Measurements from ENCODE around the gene ZNF275.

- TF ChIP-seq CTCF (IDR thresholded peaks at IDR 0.05) (no peak), POLR2A (IDR thresholded peaks at IDR 0.05) (no peak), EP300 (IDR thresholded peaks at IDR 0.05) (no peak)
Observed at GRCh38 chrX:153347530-153347929, 13.6 kb downstream of the ZNF275 start.
